ENCODE data around the gene EFNA4. TPM values are rescaled to one million over a fixed set of nuclear protein-coding genes. Genes with fewer than 3 reads are reported as not detected.

The EFNA4 gene
- total and polyA plus RNA-seq, 2 donors (not counting 1 experiment from before 2014, with no cell fraction given): 8.4 to 10.6 TPM

GRCh38 chr1:155048449-155049334, 14.8 kb upstream of the EFNA4 start:
- H3K27me3 ChIP-seq (replicated peaks in 1 of 4; ENCODE audit: control extremely low read depth in 1 of 4, control insufficient read depth in 3 of 4, insufficient read depth in 4 of 4, low read length in 3 of 4): no peaks in the 10 kb centered on the region
- Mint-ChIP-seq H3K4me1 (peaks cover 32% of the 10 kb centered on the region), H3K27me3 (no peaks in the 10 kb centered on the region), H3K9me3 (ENCODE audit: insufficient read depth) (no peaks in the 10 kb centered on the region), H3K27ac (peak overlapping the region; percentile 5), H3K4me3 (peak overlapping the region; percentile 35)
- no peaks in the 10 kb centered on the region for H3K36me3 ChIP-seq (replicated peaks in 1 of 2; ENCODE audit: control extremely low read depth in 1 of 2, control insufficient read depth in 1 of 2, extremely low read depth in 1 of 2, insufficient read depth in 2 of 2, low read length in 1 of 2)
- 98% methylated on average over 6 of the region's 8 CpGs for WGBS (ENCODE audit: insufficient coverage)
- ChIA-PET POLR2A (interaction anchor here (1.7 kb wide), 1 partner anchor 87 kb away, joined by 4 read pairs; the partner anchor contains the start of gene PYGO2), CTCF (interaction anchor here (0.8 to 16.6 kb wide), 7 partner anchors 11 to 489 kb away, joined by 3 to 370 read pairs (median 3); partner anchors contain the start of gene EFNA4)
- TF ChIP-seq CTCF (IDR thresholded peaks at IDR 0.05): no peak
- TF ChIP-seq EZH2 (IDR thresholded peaks at IDR 0.05; ENCODE audit: borderline replicate concordance, insufficient read depth, low read depth, low read length, poor library complexity, severe bottlenecking): no peak
- H3K4me1 ChIP-seq (ENCODE audit: control insufficient read depth in 2 of 2, insufficient read depth in 2 of 2, low read length in 2 of 2): peaks cover 20 to 30% of the 10 kb centered on the region in 2 donors
- H2AFZ ChIP-seq (ENCODE audit: insufficient read depth, low read depth, low read length, poor library complexity, severe bottlenecking): no peak overlapping the region
- no peaks in the 10 kb centered on the region for H4K20me1 ChIP-seq (ENCODE audit: control insufficient read depth, insufficient read depth, low read length, poor library complexity, severe bottlenecking)
- H3K4me2 ChIP-seq (replicated peaks; ENCODE audit: low read depth, low read length, poor library complexity, severe bottlenecking): no peak overlapping the region
- no peak overlapping the region for H3K27ac ChIP-seq (ENCODE audit: low read length in 2 of 2)
- no peak overlapping the region for H3K4me3 ChIP-seq (ENCODE audit: control extremely low read depth in 1 of 5, extremely low read depth in 1 of 5, insufficient read depth in 1 of 5, low read depth in 2 of 5, low read length in 4 of 5)
- intact Hi-C loops (cut with micrococcal nuclease): no loop called here
- H3K9ac ChIP-seq (ENCODE audit: low read length): no peak overlapping the region
- ATAC-seq (ENCODE audit: low read depth) (no peak), DNase-seq (no peak)
- H3K9me3 ChIP-seq (ENCODE audit: control extremely low read depth in 1 of 3, control insufficient read depth in 2 of 3, insufficient read depth in 1 of 3, low read length in 2 of 3): no peaks in the 10 kb centered on the region
- H3K79me2 ChIP-seq (ENCODE audit: control insufficient read depth, insufficient read depth, low read length): no peaks in the 10 kb centered on the region
